Neuronal stem cell (in vitro differentiated cells): Measurements from ENCODE around the gene GMPS.

Source experiments
- DNase-seq: peaks from one replicate; pipeline ENCODE4 v3.0.0-alpha.2; 2013; ENCODE audit warnings: low spot score
- H2AFZ ChIP-seq: one replicate; pipeline ENCODE4 v1.6.1; 2013; ENCODE audit warnings: mild to moderate bottlenecking, low read length, inconsistent platforms
- H2AK5ac ChIP-seq: 2 replicates; pipeline ENCODE4 v1.6.1; 2013; ENCODE audit warnings: low read depth, mild to moderate bottlenecking, inconsistent platforms, low read length, moderate library complexity, mixed read lengths
- H2BK120ac ChIP-seq: 2 replicates; pipeline ENCODE4 v1.6.1; 2013; ENCODE audit warnings: low read depth, mild to moderate bottlenecking, inconsistent platforms, low read length, moderate library complexity, mixed read lengths
- H2BK12ac ChIP-seq: one replicate; pipeline ENCODE4 v1.6.1; 2013; ENCODE audit warnings: low read length, inconsistent platforms
- H2BK15ac ChIP-seq: 2 replicates; pipeline ENCODE4 v1.6.1; 2013; ENCODE audit warnings: mild to moderate bottlenecking, low read length, inconsistent platforms, mixed read lengths
- H2BK5ac ChIP-seq: one replicate; pipeline ENCODE4 v1.6.1; 2013; ENCODE audit warnings: inconsistent platforms, mild to moderate bottlenecking, low read length, moderate library complexity
- H3K14ac ChIP-seq: one replicate; pipeline ENCODE4 v1.6.1; 2013; ENCODE audit warnings: low read length, inconsistent platforms
- H3K18ac ChIP-seq: 2 replicates; pipeline ENCODE4 v1.6.1; 2013; ENCODE audit warnings: low read length, inconsistent platforms
- H3K23ac ChIP-seq: 2 replicates; pipeline ENCODE4 v1.6.1; 2013; ENCODE audit warnings: low read depth, mild to moderate bottlenecking, mixed read lengths, low read length, inconsistent platforms; ENCODE audit not compliant: poor library complexity
- H3K27ac ChIP-seq: replicated peaks from 3 replicates; pipeline ENCODE4 v1.5.1; 2013; ENCODE audit warnings: low read length, inconsistent platforms
- H3K27me3 ChIP-seq, 3 experiments: 2 replicates each; pipeline ENCODE4 v1.6.1; 2013; ENCODE audit warnings: low read length in 3 of 3, mild to moderate bottlenecking in 2 of 3, inconsistent platforms in 1 of 3, low read depth in 1 of 3, mixed read lengths in 1 of 3, moderate library complexity in 1 of 3; ENCODE audit not compliant: control insufficient read depth in 3 of 3, insufficient read depth in 3 of 3
- H3K36me3 ChIP-seq, 2 donors: replicated peaks in 1 of 2; 2 replicates each; pipeline ENCODE4 v1.6.1; 2013; ENCODE audit warnings: low read length in 2 of 2; ENCODE audit not compliant: control insufficient read depth in 2 of 2, insufficient read depth in 2 of 2
- H3K4ac ChIP-seq: 2 replicates; pipeline ENCODE4 v1.6.1; 2013; ENCODE audit warnings: inconsistent platforms, mild to moderate bottlenecking, low read length, moderate library complexity
- H3K4me1 ChIP-seq, 2 donors: 1 replicate in 1 of 2; 2 replicates in 1 of 2; pipeline ENCODE4 v1.6.1; 2013; ENCODE audit warnings: low read length in 2 of 2, low read depth in 1 of 2; ENCODE audit not compliant: control insufficient read depth in 2 of 2, insufficient read depth in 1 of 2
- H3K4me2 ChIP-seq: one replicate; pipeline ENCODE4 v1.6.1; 2013; ENCODE audit warnings: mild to moderate bottlenecking, low read length, inconsistent platforms; ENCODE audit not compliant: insufficient read depth, poor library complexity, severe bottlenecking
- H3K4me3 ChIP-seq, 2 donors: 2 replicates each; pipeline ENCODE4 v1.5.1; 2013; ENCODE audit warnings: low read length in 2 of 2, mild to moderate bottlenecking in 2 of 2, inconsistent platforms in 1 of 2, moderate library complexity in 1 of 2
- H3K79me1 ChIP-seq: one replicate; pipeline ENCODE4 v1.6.1; 2013; ENCODE audit warnings: low read depth, mild to moderate bottlenecking, inconsistent platforms, low read length, moderate library complexity
- H3K9ac ChIP-seq: one replicate; pipeline ENCODE4 v1.6.1; 2013; ENCODE audit warnings: mild to moderate bottlenecking, low read depth, low read length, inconsistent platforms; ENCODE audit not compliant: poor library complexity
- H3K9me3 ChIP-seq, 2 donors: replicated peaks in 1 of 2; 2 replicates each; pipeline versions ENCODE3 to v1.6.1; 2013; ENCODE audit warnings: low read length in 2 of 2, mild to moderate bottlenecking in 2 of 2, inconsistent platforms in 1 of 2, low read depth in 1 of 2, mixed read lengths in 1 of 2, moderate library complexity in 1 of 2; ENCODE audit not compliant: control insufficient read depth in 2 of 2, insufficient read depth in 1 of 2
- H4K8ac ChIP-seq: one replicate; pipeline ENCODE4 v1.6.1; 2013; ENCODE audit warnings: low read depth, mild to moderate bottlenecking, inconsistent platforms, low read length, moderate library complexity
- H4K91ac ChIP-seq: one replicate; pipeline ENCODE4 v1.6.1; 2013; ENCODE audit warnings: low read length, low read depth, mild to moderate bottlenecking, inconsistent platforms; ENCODE audit not compliant: poor library complexity
- WGBS, 2 donors: extraction: QIAGEN DNeasy Blood & Tissue Kit; methylation state at CpG; one replicate each; pipeline ENCODE4 v1.1.7; 2013; ENCODE audit warnings: missing lambda C conversion rate in 2 of 2, mixed read lengths in 1 of 2; ENCODE audit not compliant: insufficient read length in 2 of 2, insufficient replicate concordance in 1 of 2; ENCODE audit errors: extremely low coverage in 2 of 2; 5-methylcytosine and 5-hydroxymethylcytosine counted together

Gene GMPS

DNA sequence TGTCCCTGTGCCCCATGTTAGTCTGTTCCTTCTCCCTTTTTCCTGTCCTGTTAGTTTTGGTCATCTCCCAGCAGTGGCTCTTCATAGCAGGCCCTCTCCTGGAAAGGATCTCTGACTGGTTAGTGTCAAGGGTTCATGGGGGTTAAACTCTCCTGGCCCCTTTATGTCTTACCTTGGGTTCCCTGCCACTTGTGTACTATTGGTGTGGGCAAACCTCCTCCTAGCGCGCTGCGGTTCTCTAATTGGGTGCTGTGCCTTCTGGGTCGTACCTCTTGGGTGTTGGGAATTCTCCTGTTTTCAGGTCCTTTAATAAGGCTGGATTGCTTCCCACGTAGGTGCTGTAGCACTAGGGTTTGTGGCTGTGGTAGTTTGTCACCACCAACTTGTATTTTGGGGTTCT lies 18.8 kb downstream of the GMPS start:
- no peak overlapping the region for H3K27ac ChIP-seq
- no peak overlapping the region for H2BK15ac ChIP-seq
- no peak overlapping the region for H2AK5ac ChIP-seq
- no peak overlapping the region for H2BK12ac ChIP-seq
- H2BK120ac ChIP-seq = no peak overlapping the region
- H3K4me2 ChIP-seq = no peak overlapping the region
- H4K91ac ChIP-seq = no peak overlapping the region
- H3K4me1 ChIP-seq = peaks cover 4 to 5% of the 10 kb centered on the region in 2 donors
- H3K27me3 ChIP-seq = no peaks in the 10 kb centered on the region
- H3K36me3 ChIP-seq = peaks cover 4 to 36% of the 10 kb centered on the region in 2 donors
- no peak overlapping the region for H3K14ac ChIP-seq
- H3K18ac ChIP-seq = no peak overlapping the region
- DNase-seq = no peak
- no peak overlapping the region for H2AFZ ChIP-seq
- H3K9me3 ChIP-seq = peaks cover 0 to 1% of the 10 kb centered on the region in 2 donors
- H4K8ac ChIP-seq = no peak overlapping the region
- H3K4me3 ChIP-seq = no peak overlapping the region
- H3K9ac ChIP-seq = no peak overlapping the region
- no peak overlapping the region for H3K4ac ChIP-seq
- no peak overlapping the region for H2BK5ac ChIP-seq
- no peak overlapping the region for H3K23ac ChIP-seq
- WGBS, 2 donors = no CpG with 5 or more reads among the region's 5 CpGs
- H3K79me1 ChIP-seq = peaks cover 1% of the 10 kb centered on the region

DNA sequence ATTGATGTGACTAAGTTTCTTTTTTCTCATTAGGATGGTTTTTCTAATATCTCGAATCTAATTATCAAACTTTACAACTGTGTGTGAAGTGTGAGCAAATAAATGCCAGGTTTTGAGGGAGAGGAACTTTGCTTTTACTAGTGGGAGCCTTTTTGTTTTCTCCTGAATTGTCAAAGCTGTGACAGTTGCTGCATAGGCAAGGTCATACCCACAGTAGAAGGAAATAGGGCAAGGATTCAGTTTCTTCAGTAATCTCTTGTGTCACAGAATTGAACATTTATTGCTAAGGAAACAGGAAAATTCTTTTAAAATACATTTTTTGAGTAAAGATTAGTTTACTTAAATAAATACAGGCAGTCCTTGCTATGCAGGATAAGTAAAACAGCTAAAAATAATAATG lies 19.5 kb downstream of the GMPS start:
- H3K79me1 ChIP-seq = peaks cover 1% of the 10 kb centered on the region
- WGBS, 2 donors = no CpG with 5 or more reads among the region's 1 CpG
- H2BK120ac ChIP-seq = no peak overlapping the region
- no peak overlapping the region for H3K27ac ChIP-seq
- peaks cover 0 to 6% of the 10 kb centered on the region in 2 donors for H3K9me3 ChIP-seq
- no peak overlapping the region for H3K18ac ChIP-seq
- H3K27me3 ChIP-seq = no peaks in the 10 kb centered on the region
- H3K4me3 ChIP-seq = no peak overlapping the region
- H2AK5ac ChIP-seq = no peak overlapping the region
- DNase-seq = no peak
- H4K8ac ChIP-seq = no peak overlapping the region
- no peak overlapping the region for H3K23ac ChIP-seq
- H2BK5ac ChIP-seq = no peak overlapping the region
- no peak overlapping the region for H3K4me2 ChIP-seq
- no peak overlapping the region for H2AFZ ChIP-seq
- no peak overlapping the region for H3K4ac ChIP-seq
- H3K9ac ChIP-seq = no peak overlapping the region
- peaks cover 6 to 44% of the 10 kb centered on the region in 2 donors for H3K36me3 ChIP-seq
- H3K14ac ChIP-seq = no peak overlapping the region
- H4K91ac ChIP-seq = no peak overlapping the region
- no peak overlapping the region for H2BK12ac ChIP-seq
- H3K4me1 ChIP-seq = peaks cover 4 to 5% of the 10 kb centered on the region in 2 donors
- no peak overlapping the region for H2BK15ac ChIP-seq

DNA sequence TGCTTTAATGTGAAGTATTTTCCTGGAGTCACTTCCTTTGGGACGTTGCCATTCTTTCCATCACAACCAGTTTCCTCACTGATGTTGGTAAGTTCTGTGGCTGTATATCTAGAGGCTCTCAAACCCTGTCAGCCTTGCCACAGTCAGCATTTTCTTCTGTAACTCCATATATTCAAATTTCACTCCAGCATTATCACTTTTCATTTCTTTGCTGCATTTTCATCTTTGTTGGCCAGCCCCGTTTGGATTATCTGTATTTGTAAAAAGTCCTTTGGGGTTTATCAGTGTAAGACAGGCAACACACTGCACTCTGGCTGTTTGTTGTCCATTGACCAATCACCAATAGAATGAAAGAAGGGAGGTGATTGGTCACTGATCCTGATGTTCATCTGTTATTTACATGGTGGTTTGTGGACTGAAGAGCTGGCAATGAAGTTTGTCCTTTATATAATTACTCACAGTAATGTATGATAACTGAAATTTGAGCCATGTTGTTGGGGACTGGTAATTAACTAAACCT lies 20.3 kb downstream of the GMPS start:
- no peak overlapping the region for H3K23ac ChIP-seq
- DNase-seq = no peak
- peaks cover 6 to 51% of the 10 kb centered on the region in 2 donors for H3K36me3 ChIP-seq
- no peak overlapping the region for H4K91ac ChIP-seq
- H2AK5ac ChIP-seq = no peak overlapping the region
- no peak overlapping the region for H2BK120ac ChIP-seq
- H2BK12ac ChIP-seq = no peak overlapping the region
- no peak overlapping the region for H3K27ac ChIP-seq
- no peak overlapping the region for H2AFZ ChIP-seq
- H2BK5ac ChIP-seq = no peak overlapping the region
- H3K27me3 ChIP-seq = no peaks in the 10 kb centered on the region
- H2BK15ac ChIP-seq = no peak overlapping the region
- no peak overlapping the region for H3K4ac ChIP-seq
- H3K9ac ChIP-seq = no peak overlapping the region
- no peak overlapping the region for H3K4me3 ChIP-seq
- H3K79me1 ChIP-seq = peaks cover 1% of the 10 kb centered on the region
- WGBS, 2 donors = no CpG with 5 or more reads among the region's 2 CpGs
- peaks cover 4 to 5% of the 10 kb centered on the region in 2 donors for H3K4me1 ChIP-seq
- H3K14ac ChIP-seq = no peak overlapping the region
- H3K18ac ChIP-seq = no peak overlapping the region
- peaks cover 0 to 6% of the 10 kb centered on the region in 2 donors for H3K9me3 ChIP-seq
- no peak overlapping the region for H4K8ac ChIP-seq
- H3K4me2 ChIP-seq = no peak overlapping the region

DNA sequence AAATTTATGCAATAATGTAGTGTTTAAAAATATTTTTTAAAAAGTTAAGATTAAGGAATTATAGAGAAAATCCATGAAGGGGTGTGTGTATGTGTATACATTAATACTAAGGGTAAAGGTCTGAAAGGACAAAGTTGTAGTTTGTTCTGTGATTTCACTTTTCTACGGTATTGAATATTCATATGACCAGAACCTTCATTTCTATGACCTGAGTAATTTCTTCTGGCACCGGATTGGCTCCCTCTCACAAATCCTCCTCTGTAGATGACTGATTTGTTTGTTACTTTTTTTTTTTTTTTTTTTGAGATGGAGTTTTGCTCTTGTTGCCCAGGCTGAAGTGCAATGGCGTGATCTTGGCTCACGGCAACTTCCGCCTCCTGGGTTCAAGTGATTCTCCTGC lies 20.9 kb downstream of the GMPS start:
- Histone ChIP-seq H3K79me1 (peaks cover 1% of the 10 kb centered on the region), H3K9me3 (peaks cover 0 to 6% of the 10 kb centered on the region in 2 donors), H2BK5ac (no peak overlapping the region), H3K4ac (no peak overlapping the region), H2AFZ (no peak overlapping the region), H3K4me3 (no peak overlapping the region), H3K27ac (no peak overlapping the region), H3K4me1 (peaks cover 4 to 5% of the 10 kb centered on the region in 2 donors), H2BK15ac (no peak overlapping the region), H3K27me3 (no peaks in the 10 kb centered on the region), H3K14ac (no peak overlapping the region), H2BK120ac (no peak overlapping the region), H4K8ac (no peak overlapping the region), H3K36me3 (peaks cover 6 to 56% of the 10 kb centered on the region in 2 donors), H3K9ac (no peak overlapping the region), H4K91ac (no peak overlapping the region), H2BK12ac (no peak overlapping the region), H2AK5ac (no peak overlapping the region), H3K18ac (no peak overlapping the region), H3K23ac (no peak overlapping the region), H3K4me2 (no peak overlapping the region)
- no peak for DNase-seq
- no CpG with 5 or more reads among the region's 5 CpGs for WGBS, 2 donors
